IPS-11a (cell line): ENCODE measurements around the gene PRMT7.
"Not testable (repeated sequence)": the region's sequence is repeated elsewhere in the genome, so short reads cannot be mapped to it uniquely, and the experiment has no call there.

ENCODE experiments used
- H3K4me3 ChIP-seq: one replicate; pipeline ENCODE4 v1.5.1; 2013; ENCODE audit warnings: low read depth, low read length, control low read depth

The PRMT7 gene

GRCh38 chr16:68283346-68283745 is 27.5 kb upstream of the PRMT7 start:
- no peak overlapping the region for H3K4me3 ChIP-seq

DNA sequence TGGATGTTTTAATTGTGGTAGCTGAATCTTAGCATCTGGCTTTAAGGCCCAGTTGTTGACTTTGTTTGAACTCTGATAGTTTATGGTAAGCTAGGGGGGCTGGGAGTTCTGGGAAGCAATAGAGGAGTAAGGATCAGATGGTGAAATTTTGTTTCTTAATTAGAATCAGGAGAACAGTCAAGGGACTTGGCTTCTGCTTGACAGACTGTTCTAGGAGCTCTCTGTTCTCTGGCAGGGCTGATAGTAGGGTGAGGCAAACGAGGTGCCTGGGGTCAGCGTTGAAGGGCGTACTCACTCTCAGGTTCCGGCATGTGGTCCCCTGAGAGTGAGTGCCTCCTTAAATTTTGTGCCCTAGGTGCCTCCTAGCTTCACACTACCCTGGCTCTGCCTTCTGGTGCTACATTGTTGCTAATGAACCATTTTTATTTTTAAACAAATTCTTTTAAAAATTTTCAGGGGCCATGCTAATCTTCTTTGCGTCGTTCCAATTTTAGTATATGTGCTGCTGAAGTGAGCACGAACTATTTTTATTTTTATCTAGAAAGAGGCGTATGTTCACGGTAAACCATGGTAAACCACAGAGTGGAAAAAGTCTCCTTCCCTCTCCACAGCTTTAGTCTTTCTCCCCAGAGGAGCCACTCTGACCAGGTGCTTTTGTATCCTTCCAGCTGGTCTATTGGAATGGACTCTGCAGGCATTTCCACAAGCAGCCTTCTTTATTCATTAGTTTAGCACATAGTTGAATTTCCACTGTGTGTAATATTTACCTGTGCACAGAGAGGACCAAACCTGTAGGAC is 26.8 kb upstream of the PRMT7 start:
- H3K4me3 ChIP-seq: no peak overlapping the region

GRCh38 chr16:68284847-68285246 is 26.0 kb upstream of the PRMT7 start:
- H3K4me3 ChIP-seq: no peak overlapping the region

DNA sequence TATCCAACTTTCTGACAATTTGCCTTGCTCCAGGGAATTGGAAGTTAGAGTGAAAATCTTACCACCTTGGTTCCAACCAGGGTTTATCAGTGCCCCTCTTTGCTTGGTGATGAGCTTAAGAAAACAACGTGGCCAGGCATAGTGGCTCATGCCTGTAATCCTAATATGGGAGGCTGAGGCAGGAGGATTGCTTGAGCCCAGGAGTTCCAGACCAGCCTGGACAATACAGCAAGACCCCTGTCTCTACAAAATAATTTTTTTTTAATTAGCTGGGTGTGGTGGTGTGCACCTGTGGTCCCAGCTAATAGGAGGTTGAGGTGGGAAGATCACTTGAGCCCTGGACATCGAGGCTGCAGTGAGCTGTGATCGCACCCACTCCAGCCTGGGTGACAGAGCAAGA is 25.1 kb upstream of the PRMT7 start:
- H3K4me3 ChIP-seq: no peak overlapping the region

- H3K4me3 ChIP-seq: no peak overlapping the region
These were observed 24.4 kb upstream of the PRMT7 start for GRCh38 chr16:68286153-68287074.

- H3K4me3 ChIP-seq: no peak overlapping the region
These were observed 23.3 kb upstream of the PRMT7 start for GRCh38 chr16:68287276-68288251.

DNA sequence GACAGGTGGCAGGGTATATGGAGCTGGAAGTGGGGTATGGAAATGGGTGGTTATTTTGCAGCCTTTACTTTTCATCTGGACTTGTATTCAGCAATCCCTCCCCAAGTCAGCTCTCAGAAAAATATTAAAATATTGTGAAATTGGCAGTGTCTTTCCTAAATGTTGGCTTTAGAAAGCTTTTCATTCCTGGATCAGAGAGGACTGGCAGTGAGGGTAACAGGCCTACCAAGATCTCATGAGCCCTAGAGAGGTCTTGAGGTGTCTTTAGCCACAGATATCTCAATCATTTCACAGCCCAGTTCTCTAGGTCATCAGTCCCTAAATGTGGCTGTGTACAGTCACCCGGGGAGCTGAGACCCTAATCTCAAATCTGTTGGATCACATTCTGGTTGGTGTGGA is 22.6 kb upstream of the PRMT7 start:
- H3K4me3 ChIP-seq: no peak overlapping the region

GRCh38 chr16:68288796-68289195 is 22.0 kb upstream of the PRMT7 start:
- H3K4me3 ChIP-seq: not testable (repeated sequence)

- H3K4me3 ChIP-seq: no peak overlapping the region
These were observed 21.6 kb upstream of the PRMT7 start for GRCh38 chr16:68289202-68289601.

DNA sequence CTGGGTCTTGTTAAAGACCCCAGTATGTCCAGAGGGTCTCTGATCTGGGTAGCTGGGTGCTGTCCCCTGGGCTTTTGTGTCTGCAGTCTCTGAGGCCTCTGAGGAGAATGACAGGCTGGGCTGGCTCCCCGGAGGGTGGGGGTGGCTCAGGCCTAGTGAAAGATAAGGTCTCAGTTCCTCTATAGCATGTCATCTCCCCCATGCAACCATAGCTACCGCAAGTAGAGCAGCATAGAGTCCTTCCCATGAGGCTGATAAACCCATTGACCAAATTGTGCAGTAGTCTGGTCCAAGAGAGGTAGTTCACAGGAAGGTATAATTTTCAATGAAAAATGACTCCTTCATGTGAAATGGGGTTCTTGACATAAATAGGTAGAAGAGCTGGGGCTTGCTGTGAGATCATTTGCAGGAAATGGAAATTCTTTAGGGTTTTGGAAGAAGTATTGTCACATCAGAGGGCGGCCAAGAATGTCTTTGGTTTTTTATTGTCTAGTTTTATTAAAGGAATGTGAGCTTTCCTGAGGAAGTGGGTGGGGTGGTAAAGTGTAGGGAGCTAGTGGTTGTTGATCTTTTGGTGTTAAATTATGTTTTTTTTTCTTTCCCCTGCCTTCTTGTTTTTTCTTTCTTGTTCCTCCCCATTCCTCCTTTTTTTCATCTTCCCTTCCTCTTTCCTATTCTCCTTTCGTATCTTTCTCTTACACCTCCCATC is 21.0 kb upstream of the PRMT7 start:
- no peak overlapping the region for H3K4me3 ChIP-seq

DNA sequence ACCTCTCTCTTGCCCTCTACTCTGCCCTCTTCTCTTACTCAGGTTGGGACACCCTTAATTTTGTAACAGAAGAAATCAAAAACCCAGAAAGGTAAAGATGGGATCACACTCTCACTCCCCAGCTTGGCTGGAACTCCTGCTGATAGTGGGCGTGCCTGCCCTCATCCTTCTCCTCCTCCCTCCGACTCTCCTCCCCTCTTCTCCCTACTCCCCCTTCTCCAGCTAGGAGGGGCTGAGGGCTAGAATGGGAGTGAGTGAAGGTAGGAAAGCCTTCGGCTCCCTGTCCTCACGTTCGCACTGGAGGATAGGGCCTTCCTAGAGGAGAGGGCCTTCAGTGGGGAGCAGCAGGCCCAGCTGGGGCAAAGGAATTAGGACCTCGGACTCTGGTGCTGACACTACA is 20.4 kb upstream of the PRMT7 start:
- H3K4me3 ChIP-seq: no peak overlapping the region

GRCh38 chr16:68291227-68291626 is 19.6 kb upstream of the PRMT7 start:
- no peak overlapping the region for H3K4me3 ChIP-seq

GRCh38 chr16:68292425-68292824 is 18.4 kb upstream of the PRMT7 start:
- no peak overlapping the region for H3K4me3 ChIP-seq

DNA sequence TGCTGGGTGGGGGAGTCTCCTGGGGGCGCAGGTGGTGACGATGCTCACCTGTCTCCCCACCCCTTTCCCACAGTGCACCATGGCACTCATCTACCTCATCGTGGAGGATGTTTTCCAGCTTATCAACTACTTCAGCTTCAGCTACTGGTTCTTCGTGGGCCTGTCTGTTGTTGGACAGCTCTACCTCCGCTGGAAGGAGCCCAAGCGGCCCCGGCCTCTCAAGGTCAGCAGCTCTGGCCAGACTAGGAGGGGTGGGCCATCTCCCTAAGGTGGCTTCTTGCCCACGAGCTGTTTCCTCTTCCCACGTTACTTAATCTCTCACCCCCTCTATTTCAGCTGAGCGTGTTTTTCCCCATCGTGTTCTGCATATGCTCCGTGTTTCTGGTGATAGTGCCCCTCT is 14.5 kb upstream of the PRMT7 start:
- H3K4me3 ChIP-seq: no peak overlapping the region

DNA sequence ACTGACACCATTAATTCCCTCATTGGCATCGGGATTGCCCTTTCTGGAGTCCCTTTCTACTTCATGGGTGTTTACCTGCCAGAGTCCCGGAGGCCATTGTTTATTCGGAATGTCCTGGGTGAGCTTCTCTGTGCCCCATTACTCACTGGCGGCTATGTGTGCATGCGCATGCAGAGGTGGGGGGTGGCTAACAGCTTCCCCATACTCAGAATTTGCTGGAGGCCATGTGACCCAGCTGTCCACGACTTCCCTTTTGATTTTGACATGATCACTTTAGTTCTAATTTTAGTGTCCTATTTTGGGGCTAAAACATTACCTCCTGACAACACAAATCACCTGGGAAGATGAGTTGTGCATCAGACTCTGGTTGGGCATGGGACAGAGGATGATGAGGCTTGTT is 14.1 kb upstream of the PRMT7 start:
- H3K4me3 ChIP-seq: no peak overlapping the region

DNA sequence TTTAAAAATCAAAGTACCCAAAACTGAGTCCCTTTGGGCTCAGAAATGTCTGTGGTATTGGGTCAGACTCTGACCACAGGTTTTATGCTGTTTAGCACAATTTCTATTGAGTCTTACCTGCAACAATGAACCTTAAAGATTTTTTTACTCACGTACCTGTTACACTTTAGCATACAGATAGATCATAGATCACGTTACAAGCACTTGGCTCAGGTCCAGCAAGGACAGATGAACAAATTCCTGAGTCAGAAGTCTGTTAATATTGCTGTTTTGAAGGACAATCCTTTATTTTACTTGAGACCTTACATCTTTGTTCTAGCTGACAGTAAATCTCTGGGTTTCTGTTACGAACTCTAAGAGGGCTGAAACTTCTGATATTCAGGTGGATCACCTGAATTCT is 12.9 kb upstream of the PRMT7 start:
- no peak overlapping the region for H3K4me3 ChIP-seq

GRCh38 chr16:68298312-68298711 is 12.5 kb upstream of the PRMT7 start:
- no peak overlapping the region for H3K4me3 ChIP-seq

GRCh38 chr16:68298907-68299561 is 11.8 kb upstream of the PRMT7 start:
- no peak overlapping the region for H3K4me3 ChIP-seq

DNA sequence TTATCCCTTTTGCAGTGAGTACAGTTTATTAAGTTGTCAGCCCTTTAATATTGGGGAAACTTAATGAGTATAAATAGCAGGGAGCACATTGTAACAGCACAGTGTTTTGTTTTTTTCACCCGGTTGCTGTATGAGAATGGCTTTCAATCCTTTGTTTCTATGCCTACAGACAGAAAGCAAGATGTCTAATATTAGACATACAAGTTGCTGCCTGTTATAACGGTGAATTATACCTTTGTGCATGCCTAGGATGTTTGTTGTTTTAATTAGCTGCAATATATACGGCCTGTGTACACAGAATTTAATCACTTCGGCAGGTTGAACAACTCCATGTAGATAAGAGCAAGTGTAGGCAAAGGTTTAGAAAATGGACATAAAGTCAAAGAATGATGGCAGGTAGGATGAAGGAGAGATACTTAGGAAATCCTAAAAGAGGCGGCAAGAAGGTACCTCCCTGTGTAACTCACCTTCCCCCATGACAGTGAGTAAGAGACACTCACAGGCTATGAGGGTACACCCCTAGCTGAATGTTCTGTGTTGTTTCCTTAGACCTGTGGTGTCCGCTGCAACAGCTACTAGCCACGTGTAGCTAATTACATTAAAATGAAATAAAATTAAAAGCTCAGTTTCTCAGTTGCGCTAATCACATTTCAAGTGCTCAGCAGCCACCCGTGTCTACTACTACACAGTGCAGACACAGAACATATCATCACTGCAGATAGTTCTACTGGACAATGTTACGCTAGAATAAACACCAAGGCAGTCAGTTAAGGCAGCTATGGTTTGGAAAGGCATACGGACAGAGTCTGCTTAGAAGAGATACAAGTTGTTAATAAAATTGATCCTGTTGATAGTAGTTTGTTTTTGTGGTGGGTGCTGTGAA is 11.0 kb upstream of the PRMT7 start:
- H3K4me3 ChIP-seq: no peak overlapping the region
